ENCODE data around the gene TMEM132C.

- TF ChIP-seq MAX (IDR thresholded peaks at IDR 0.05) = no peak
- TF ChIP-seq CTCF (IDR thresholded peaks at IDR 0.05; ENCODE audit: low read depth, low read length, missing input control) = no peak
- TF ChIP-seq SP1 (IDR thresholded peaks at IDR 0.05) = no peak
- no peak for TF ChIP-seq ATF3 (IDR thresholded peaks at IDR 0.05)
- no peak for TF ChIP-seq JUND (IDR thresholded peaks at IDR 0.05)
- TF ChIP-seq TAF1 (conservative IDR thresholded peaks at IDR 0.05) = no peak
- no peak for TF ChIP-seq NR2F2 (IDR thresholded peaks at IDR 0.05)
- TF ChIP-seq EGR1 (IDR thresholded peaks at IDR 0.05; ENCODE audit: low read depth in 2 of 2) = no peak
- no peak for TF ChIP-seq GABPA (IDR thresholded peaks at IDR 0.05 in 1 of 2, conservative IDR thresholded peaks at IDR 0.05 in 1 of 2)
Observed at GRCh38 chr12:128639089-128639488, 372.1 kb downstream of the TMEM132C start.

Data from liver (tissue), 3 donors.